Breast epithelium (tissue), 3 donors: Measurements from ENCODE around the gene DEPP1.

Experiments used
- POLR2AphosphoS5 ChIP-seq, 3 donors: sonication (generic); formaldehyde crosslinking; IDR thresholded peaks; one replicate each; pipeline ENCODE4 v1.6.1; 2017; ENCODE audit warnings: antibody characterized with exemption in 3 of 3
- TF ChIP-seq, protein P1 (sequence below), 3 donors: fragments of 450-650 bp; IDR thresholded peaks; one replicate each; pipeline ENCODE4 v1.5.1; 2016 to 2017; ENCODE audit warnings: antibody characterized with exemption in 3 of 3, mild to moderate bottlenecking in 3 of 3, moderate library complexity in 3 of 3

- TF ChIP-seq POLR2AphosphoS5 (IDR thresholded peaks at IDR 0.05), result no peak
- TF ChIP-seq, protein P1, sequence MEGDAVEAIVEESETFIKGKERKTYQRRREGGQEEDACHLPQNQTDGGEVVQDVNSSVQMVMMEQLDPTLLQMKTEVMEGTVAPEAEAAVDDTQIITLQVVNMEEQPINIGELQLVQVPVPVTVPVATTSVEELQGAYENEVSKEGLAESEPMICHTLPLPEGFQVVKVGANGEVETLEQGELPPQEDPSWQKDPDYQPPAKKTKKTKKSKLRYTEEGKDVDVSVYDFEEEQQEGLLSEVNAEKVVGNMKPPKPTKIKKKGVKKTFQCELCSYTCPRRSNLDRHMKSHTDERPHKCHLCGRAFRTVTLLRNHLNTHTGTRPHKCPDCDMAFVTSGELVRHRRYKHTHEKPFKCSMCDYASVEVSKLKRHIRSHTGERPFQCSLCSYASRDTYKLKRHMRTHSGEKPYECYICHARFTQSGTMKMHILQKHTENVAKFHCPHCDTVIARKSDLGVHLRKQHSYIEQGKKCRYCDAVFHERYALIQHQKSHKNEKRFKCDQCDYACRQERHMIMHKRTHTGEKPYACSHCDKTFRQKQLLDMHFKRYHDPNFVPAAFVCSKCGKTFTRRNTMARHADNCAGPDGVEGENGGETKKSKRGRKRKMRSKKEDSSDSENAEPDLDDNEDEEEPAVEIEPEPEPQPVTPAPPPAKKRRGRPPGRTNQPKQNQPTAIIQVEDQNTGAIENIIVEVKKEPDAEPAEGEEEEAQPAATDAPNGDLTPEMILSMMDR (IDR thresholded peaks at IDR 0.05), result no peak
Observed at GRCh38 chr10:44970812-44971395, 7.7 kb downstream of the DEPP1 start.
